HepG2 (cell line): ENCODE data around the gene CDK14. TPM values are rescaled to one million over a fixed set of nuclear protein-coding genes. Genes with fewer than 3 reads are reported as not detected.

Source experiments
- ATAC-seq: fragments of 200-7000 bp; cut with Tn5 transposase; 3 replicates; pipeline ENCODE4 v1.9.1; 2020; ENCODE audit warnings: mild to moderate bottlenecking, moderate library complexity
- BruUV-seq: library from RNA; stranded (reverse); fragments of 400-500 nt; replicated peaks from 2 replicates; lab custom pipeline; 2021; lab: Mats Ljungman, UMichigan
- CTCF ChIA-PET: fragments of 300-600 bp; formaldehyde crosslinking; extraction: SDS; loops from one replicate; lab custom pipeline; 2021; ENCODE audit warnings: low total read pairs, inconsistent platforms, low intra/inter-chr PET ratio; lab: Yijun Ruan, JAX
- POLR2A ChIA-PET: fragments of 350-600 bp; sonication (Branson Sonifier 250); formaldehyde crosslinking; loops from one replicate; lab custom pipeline; 2020; ENCODE audit warnings: antibody characterized with exemption, inconsistent platforms; lab: Yijun Ruan, JAX
- DNase-seq: peaks from one replicate; pipeline ENCODE4 v3.0.0-alpha.2; 2015; ENCODE audit warnings: low spot score
- FAIRE-seq: peaks from 3 replicates; lab custom pipeline; 2011; peaks lifted over from hg19 to GRCh38; lab: Jason Lieb, UNC
- H2AFZ ChIP-seq: one replicate; pipeline ENCODE4 v1.6.1; 2011; ENCODE audit warnings: low read length, inconsistent platforms
- H3K27ac ChIP-seq: fragments of 300-600 bp; 3 replicates; pipeline ENCODE4 v1.8.0; 2011; ENCODE audit warnings: mixed run types, mild to moderate bottlenecking, mixed read lengths, low read length, inconsistent platforms; ENCODE audit not compliant: insufficient read depth; ENCODE audit errors: extremely low read length
- H3K27me3 ChIP-seq, 2 experiments: fragments of 200-600 bp in 1 of 2; 2 replicates in 1 of 2; 3 replicates in 1 of 2; pipeline versions ENCODE4 v1.6.0 to v1.8.0; 2011; ENCODE audit warnings: low read length in 2 of 2, mild to moderate bottlenecking in 2 of 2, moderate library complexity in 2 of 2, inconsistent platforms in 1 of 2; ENCODE audit not compliant: insufficient read depth in 2 of 2, control insufficient read depth in 1 of 2
- H3K36me3 ChIP-seq, 2 experiments: fragments of 200-600 bp in 1 of 2; replicated peaks in 1 of 2; 2 replicates in 1 of 2; 3 replicates in 1 of 2; pipeline versions ENCODE4 v1.5.1 to v1.8.0; 2011; ENCODE audit warnings: low read length in 2 of 2, inconsistent platforms in 1 of 2; ENCODE audit not compliant: insufficient read depth in 2 of 2, control insufficient read depth in 1 of 2
- H3K4me1 ChIP-seq: 2 replicates; pipeline ENCODE4 v1.5.1; 2012; ENCODE audit warnings: low read length, inconsistent platforms; ENCODE audit not compliant: insufficient read depth
- H3K4me2 ChIP-seq: 2 replicates; pipeline ENCODE4 v1.6.0; 2011; ENCODE audit warnings: low read depth, low read length, inconsistent platforms
- H3K4me3 ChIP-seq, 3 experiments: fragments of 200-600 bp in 1 of 3; sonication (generic), shearing (Covaris generic) in 1 of 3; replicated peaks in 1 of 3; 2 replicates each; pipeline ENCODE4 v1.5.1; 2011 to 2016; ENCODE audit warnings: low read length in 3 of 3, inconsistent platforms in 2 of 3, low read depth in 2 of 3, mild to moderate bottlenecking in 2 of 3, control low read depth in 1 of 3, mixed read lengths in 1 of 3; ENCODE audit not compliant: insufficient read depth in 1 of 3
- H3K79me2 ChIP-seq: one replicate; pipeline ENCODE4 v1.6.1; 2011; ENCODE audit warnings: low read length, inconsistent platforms; ENCODE audit not compliant: insufficient read depth
- H3K9ac ChIP-seq: 2 replicates; pipeline ENCODE4 v1.6.0; 2011; ENCODE audit warnings: mild to moderate bottlenecking, low read depth, low read length, inconsistent platforms; ENCODE audit not compliant: insufficient read depth
- H3K9me3 ChIP-seq: 2 replicates; pipeline ENCODE4 v1.5.1; 2012; ENCODE audit warnings: mild to moderate bottlenecking, low read length
- H4K20me1 ChIP-seq: 2 replicates; pipeline ENCODE4 v1.6.0; 2011; ENCODE audit warnings: inconsistent platforms, mild to moderate bottlenecking, low read length, moderate library complexity; ENCODE audit not compliant: insufficient read depth
- GATAD1 ChIP-seq: IDR thresholded peaks from 2 replicates; pipeline ENCODE4 v1.6.1; 2016; ENCODE audit warnings: missing genetic modification reagents, missing compliant biosample characterization
- MLLT10 ChIP-seq: sonication (generic); formaldehyde crosslinking; IDR thresholded peaks from 2 replicates; pipeline ENCODE4 v1.4.0; 2020; ENCODE audit warnings: missing genetic modification reagents
- SALL1 ChIP-seq: sonication (generic); formaldehyde crosslinking; IDR thresholded peaks from 2 replicates; pipeline ENCODE4 v1.8.0; 2022; ENCODE audit warnings: mild to moderate bottlenecking, missing genetic modification reagents
- TBP ChIP-seq: sonication (generic); formaldehyde crosslinking; IDR thresholded peaks from 2 replicates; pipeline ENCODE4 v1.5.0; 2020; ENCODE audit warnings: missing genetic modification reagents
- ZBTB21 ChIP-seq: sonication (generic); formaldehyde crosslinking; IDR thresholded peaks from 2 replicates; pipeline ENCODE4 v1.4.0; 2020; ENCODE audit warnings: missing genetic modification reagents
- ZFX ChIP-seq: sonication (generic); formaldehyde crosslinking; IDR thresholded peaks from 2 replicates; pipeline ENCODE4 v1.4.0; 2020; ENCODE audit warnings: mild to moderate bottlenecking, low read depth, missing genetic modification reagents, moderate library complexity
- ZKSCAN8 ChIP-seq: IDR thresholded peaks from 2 replicates; pipeline ENCODE4 v1.6.1; 2016; ENCODE audit warnings: borderline replicate concordance, missing genetic modification reagents, missing compliant biosample characterization
- ZNF143 ChIP-seq: sonication (generic); formaldehyde crosslinking; IDR thresholded peaks from 2 replicates; pipeline ENCODE4 v1.4.0; 2020; ENCODE audit warnings: missing genetic modification reagents
- ZNF546 ChIP-seq: sonication (generic); formaldehyde crosslinking; conservative IDR thresholded peaks from 2 replicates; pipeline ENCODE4 v1.8.1; 2023; ENCODE audit warnings: mild to moderate bottlenecking, missing genetic modification reagents
- ZNF567 ChIP-seq: sonication (generic); formaldehyde crosslinking; IDR thresholded peaks from 2 replicates; pipeline ENCODE4 v1.8.1; 2023; ENCODE audit warnings: mild to moderate bottlenecking, missing genetic modification reagents, borderline replicate concordance
- ZNF670 ChIP-seq: sonication (generic); formaldehyde crosslinking; IDR thresholded peaks from 2 replicates; pipeline ENCODE4 v1.8.0; 2022; ENCODE audit warnings: mild to moderate bottlenecking, missing genetic modification reagents, borderline replicate concordance
- ZNF891 ChIP-seq: sonication (generic); formaldehyde crosslinking; IDR thresholded peaks from 2 replicates; pipeline ENCODE4 v1.5.0; 2020; ENCODE audit warnings: mild to moderate bottlenecking, missing genetic modification reagents
- WGBS: methylation state at CpG from one replicate; pipeline ENCODE4 v1.1.6; 2017; ENCODE audit warnings: low lambda C conversion rate; 5-methylcytosine and 5-hydroxymethylcytosine counted together
- in situ Hi-C: cut with HindIII; loops from 2 replicates; pipeline ENCODE4 v1.10.0; 2017; ENCODE audit warnings: low pct_unique_long_range_greater_than_20kb; ENCODE audit not compliant: extremely low pct_ligation_motif_present
- intact Hi-C: fragments of 100-400 bp; cut with micrococcal nuclease; formaldehyde crosslinking; loops from one replicate; pipeline ENCODE4 v1.10.0; 2022; ENCODE audit not compliant: unreplicated experiment
- polyA plus RNA-seq, 8 experiments: library from polyadenylated mRNA; depleted of rRNA in 3 of 8; stranded (reverse) in 7 of 8; unstranded in 1 of 8; fragments of >200 nt; fragmentation: Illumina TruSeq in 4 of 8; extraction: Trizol in 4 of 8; gene quantifications; 2 replicates each; pipeline versions ENCODE4 v1.2.1 to v1.2.3, GENCODE V29; 2011 to 2016; ENCODE audit warnings: low read depth in 4 of 8, missing spikeins in 1 of 8, mixed read lengths in 1 of 8; ENCODE audit not compliant: insufficient read depth in 1 of 8
- total RNA-seq, 5 experiments: library from RNA; depleted of rRNA; stranded (reverse); fragments of >200 nt; fragmentation: Illumina TruSeq; extraction: Trizol; gene quantifications; 2 replicates each; pipeline ENCODE4 v1.2.3, GENCODE V29; 2016; ENCODE audit warnings: low read depth in 1 of 5
- TF ChIP-seq, protein P1 (sequence below): sonication (generic); formaldehyde crosslinking; IDR thresholded peaks from 2 replicates; pipeline ENCODE4 v1.8.1; 2022; ENCODE audit warnings: low read depth, mild to moderate bottlenecking, missing genetic modification reagents
- TF ChIP-seq, protein P2 (sequence below): sonication (generic); formaldehyde crosslinking; IDR thresholded peaks from 2 replicates; pipeline ENCODE4 v1.8.1; 2023; ENCODE audit warnings: missing genetic modification reagents, mild to moderate bottlenecking, borderline replicate concordance

CDK14 gene
- total and polyA plus RNA-seq, 2 of the 13 experiments (the other 11 are each of a cell fraction or from before 2014, with no cell fraction given), result 0.26 to 0.71 TPM

DNA sequence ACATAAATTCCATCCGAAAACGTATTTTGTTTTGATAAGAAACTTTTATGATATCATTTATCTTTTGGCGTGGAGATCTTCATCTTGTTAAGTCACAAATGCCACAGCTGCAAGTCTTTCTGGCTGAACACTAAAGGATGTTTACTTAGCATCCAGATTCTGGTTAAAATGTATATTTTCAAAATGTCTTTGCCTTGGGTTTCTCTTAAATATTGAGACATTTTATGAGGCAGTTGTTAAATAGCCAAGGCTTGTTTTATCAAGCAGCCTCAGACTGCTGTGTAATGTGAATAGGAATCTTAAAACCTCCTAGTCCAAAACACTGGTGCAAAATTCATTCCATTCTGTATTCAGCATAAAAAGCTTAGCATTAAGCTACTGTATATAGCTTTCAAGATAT is 531.8 kb downstream of the CDK14 start:
- DNase-seq (no peak), ATAC-seq (no peak)
- H3K9ac ChIP-seq, result no peak overlapping the region
- H3K4me2 ChIP-seq, result no peak overlapping the region
- H3K4me1 ChIP-seq, result no peaks in the 10 kb centered on the region
- WGBS, result 5% methylated on average over 3 of the region's 3 CpGs
- no peaks in the 10 kb centered on the region for H3K9me3 ChIP-seq
- BruUV-seq, result no TSS peak
- CTCF ChIA-PET, result no interaction called here
- no peaks in the 10 kb centered on the region for H3K79me2 ChIP-seq
- no peak overlapping the region for H3K27ac ChIP-seq
- H3K36me3 ChIP-seq, result no peaks in the 10 kb centered on the region
- no peaks in the 10 kb centered on the region for H4K20me1 ChIP-seq
- no peak overlapping the region for H3K4me3 ChIP-seq
- in situ Hi-C loops, result no loop called here
- TF ChIP-seq ZNF891 (CRISPR knock-in tag), result no peak
- TF ChIP-seq ZFX (CRISPR knock-in tag), result no peak
- TF ChIP-seq TBP (CRISPR knock-in tag), result no peak
- no peak for TF ChIP-seq ZNF546 (CRISPR knock-in tag)
- no peak for TF ChIP-seq MLLT10 (CRISPR knock-in tag)
- no peak for TF ChIP-seq ZNF567 (CRISPR knock-in tag)
- no peak for TF ChIP-seq ZNF670 (CRISPR knock-in tag)
- TF ChIP-seq, protein P1, sequence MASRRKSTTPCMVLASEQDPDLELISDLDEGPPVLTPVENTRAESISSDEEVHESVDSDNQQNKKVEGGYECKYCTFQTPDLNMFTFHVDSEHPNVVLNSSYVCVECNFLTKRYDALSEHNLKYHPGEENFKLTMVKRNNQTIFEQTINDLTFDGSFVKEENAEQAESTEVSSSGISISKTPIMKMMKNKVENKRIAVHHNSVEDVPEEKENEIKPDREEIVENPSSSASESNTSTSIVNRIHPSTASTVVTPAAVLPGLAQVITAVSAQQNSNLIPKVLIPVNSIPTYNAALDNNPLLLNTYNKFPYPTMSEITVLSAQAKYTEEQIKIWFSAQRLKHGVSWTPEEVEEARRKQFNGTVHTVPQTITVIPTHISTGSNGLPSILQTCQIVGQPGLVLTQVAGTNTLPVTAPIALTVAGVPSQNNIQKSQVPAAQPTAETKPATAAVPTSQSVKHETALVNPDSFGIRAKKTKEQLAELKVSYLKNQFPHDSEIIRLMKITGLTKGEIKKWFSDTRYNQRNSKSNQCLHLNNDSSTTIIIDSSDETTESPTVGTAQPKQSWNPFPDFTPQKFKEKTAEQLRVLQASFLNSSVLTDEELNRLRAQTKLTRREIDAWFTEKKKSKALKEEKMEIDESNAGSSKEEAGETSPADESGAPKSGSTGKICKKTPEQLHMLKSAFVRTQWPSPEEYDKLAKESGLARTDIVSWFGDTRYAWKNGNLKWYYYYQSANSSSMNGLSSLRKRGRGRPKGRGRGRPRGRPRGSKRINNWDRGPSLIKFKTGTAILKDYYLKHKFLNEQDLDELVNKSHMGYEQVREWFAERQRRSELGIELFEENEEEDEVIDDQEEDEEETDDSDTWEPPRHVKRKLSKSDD (CRISPR knock-in tag), result no peak
- no peak for TF ChIP-seq ZNF143
- TF ChIP-seq GATAD1, result no peak
- TF ChIP-seq, protein P2, sequence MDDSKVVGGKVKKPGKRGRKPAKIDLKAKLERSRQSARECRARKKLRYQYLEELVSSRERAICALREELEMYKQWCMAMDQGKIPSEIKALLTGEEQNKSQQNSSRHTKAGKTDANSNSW (CRISPR knock-in tag), result no peak
- TF ChIP-seq ZKSCAN8, result no peak
- TF ChIP-seq ZBTB21, result no peak
- no peak for TF ChIP-seq SALL1 (CRISPR knock-in tag)
- TF ChIP-seq, all 625 proteins: peak for 0
- POLR2A ChIA-PET, result no interaction called here
- Histone ChIP-seq H2AFZ (no peak overlapping the region), H3K27me3 (no peaks in the 10 kb centered on the region)
- intact Hi-C loops, result no loop called here
- FAIRE-seq, result no peak
